Epithelial cell of esophagus (primary cell): ENCODE results near the gene SLC4A8.
A peak's percentile ranks its signal among the peaks of the same experiment; 100 is the strongest.

ENCODE experiments used
- DNase-seq: peaks from one replicate; pipeline ENCODE4 v3.0.0; 2010; ENCODE audit warnings: low read depth
- H3K4me3 ChIP-seq: 2 replicates; pipeline ENCODE4 v1.5.1; 2011; ENCODE audit warnings: mild to moderate bottlenecking, low read length, control low read depth
- TF ChIP-seq, protein P1 (sequence below): IDR thresholded peaks from 2 replicates; pipeline ENCODE4 v1.5.1; 2011; ENCODE audit warnings: low read depth, mild to moderate bottlenecking, low read length, control low read depth, inconsistent platforms; ENCODE audit not compliant: insufficient read depth; ENCODE audit errors: missing control alignments

SLC4A8 gene

GRCh38 chr12:51390457-51390856 lies 34.2 kb upstream of the SLC4A8 start:
- peak; percentile 62 for DNase-seq
- peak overlapping the region; percentile 50 for H3K4me3 ChIP-seq
- TF ChIP-seq, protein P1, sequence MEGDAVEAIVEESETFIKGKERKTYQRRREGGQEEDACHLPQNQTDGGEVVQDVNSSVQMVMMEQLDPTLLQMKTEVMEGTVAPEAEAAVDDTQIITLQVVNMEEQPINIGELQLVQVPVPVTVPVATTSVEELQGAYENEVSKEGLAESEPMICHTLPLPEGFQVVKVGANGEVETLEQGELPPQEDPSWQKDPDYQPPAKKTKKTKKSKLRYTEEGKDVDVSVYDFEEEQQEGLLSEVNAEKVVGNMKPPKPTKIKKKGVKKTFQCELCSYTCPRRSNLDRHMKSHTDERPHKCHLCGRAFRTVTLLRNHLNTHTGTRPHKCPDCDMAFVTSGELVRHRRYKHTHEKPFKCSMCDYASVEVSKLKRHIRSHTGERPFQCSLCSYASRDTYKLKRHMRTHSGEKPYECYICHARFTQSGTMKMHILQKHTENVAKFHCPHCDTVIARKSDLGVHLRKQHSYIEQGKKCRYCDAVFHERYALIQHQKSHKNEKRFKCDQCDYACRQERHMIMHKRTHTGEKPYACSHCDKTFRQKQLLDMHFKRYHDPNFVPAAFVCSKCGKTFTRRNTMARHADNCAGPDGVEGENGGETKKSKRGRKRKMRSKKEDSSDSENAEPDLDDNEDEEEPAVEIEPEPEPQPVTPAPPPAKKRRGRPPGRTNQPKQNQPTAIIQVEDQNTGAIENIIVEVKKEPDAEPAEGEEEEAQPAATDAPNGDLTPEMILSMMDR = no peak

DNA sequence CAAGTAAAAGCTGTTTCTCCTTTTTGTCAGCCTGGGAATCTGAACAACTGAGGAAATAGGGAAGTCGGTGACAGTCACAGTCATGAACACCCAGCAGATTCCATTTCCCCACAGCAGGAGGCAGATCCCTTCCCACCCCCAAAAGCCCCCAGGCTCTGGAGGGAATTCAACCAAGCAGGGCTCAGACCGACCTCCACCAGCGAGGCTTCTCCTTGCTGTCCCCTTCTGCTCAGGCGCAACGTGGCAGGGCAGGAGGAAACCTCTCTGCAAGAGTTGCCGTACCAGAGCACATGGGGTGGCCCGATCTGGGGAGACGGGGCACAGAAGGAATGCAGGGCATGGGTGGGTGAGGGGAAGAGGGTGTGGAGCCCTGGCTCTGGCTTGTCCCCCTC lies 33.7 kb upstream of the SLC4A8 start:
- peak overlapping the region; percentile 50 for H3K4me3 ChIP-seq
- DNase-seq = no peak
- TF ChIP-seq, protein P1 = no peak

- peak within 1 kb of the TSS; percentile 50 for H3K4me3 ChIP-seq
- TF ChIP-seq, protein P1 = no peak
- peak; percentile 67 for DNase-seq
Observed at GRCh38 chr12:51391283-51392123, 33.1 kb upstream of the SLC4A8 start, which contains the start of gene GALNT6. TSS of gene GALNT6 (minus strand) at chr12:51391406. CDS start at chr12:51379781, 11,625 bp downstream.

DNA sequence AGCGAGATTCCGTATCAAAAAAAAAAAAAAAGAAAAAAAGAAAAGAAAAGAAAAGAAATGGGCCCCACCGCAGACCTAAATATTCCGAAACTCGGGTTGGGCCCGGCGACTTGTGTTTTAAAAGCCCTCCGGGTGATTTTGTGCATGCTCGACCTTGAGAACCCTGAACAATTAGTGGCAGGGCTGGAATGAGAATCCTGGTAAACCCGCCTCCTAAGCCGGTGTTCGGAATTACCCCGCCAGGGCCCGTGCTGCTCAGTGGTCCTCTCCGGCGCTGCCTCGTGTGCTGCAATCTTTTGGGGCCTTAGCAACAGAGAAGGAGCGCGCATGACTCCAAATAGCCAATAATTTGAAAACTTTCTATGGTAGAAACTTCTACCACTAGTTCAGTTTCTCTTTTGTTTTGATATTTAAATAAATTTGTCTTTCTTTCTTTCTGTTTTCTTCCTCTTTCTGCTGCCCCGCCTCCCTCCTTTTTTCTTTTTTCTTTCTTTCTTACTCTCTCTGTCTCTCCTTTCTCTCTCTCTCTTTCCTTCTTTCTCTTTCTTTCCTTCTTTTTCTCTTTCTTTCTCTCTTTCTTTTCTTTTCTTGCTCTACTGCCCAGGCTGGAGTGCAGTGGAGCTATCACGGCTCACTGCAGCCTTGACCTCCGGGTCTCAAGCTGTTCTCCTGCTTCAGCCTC lies 31.9 kb upstream of the SLC4A8 start:
- peak; percentile 53 for DNase-seq
- peak overlapping the region; percentile 50 for H3K4me3 ChIP-seq
- TF ChIP-seq, protein P1 = no peak

DNA sequence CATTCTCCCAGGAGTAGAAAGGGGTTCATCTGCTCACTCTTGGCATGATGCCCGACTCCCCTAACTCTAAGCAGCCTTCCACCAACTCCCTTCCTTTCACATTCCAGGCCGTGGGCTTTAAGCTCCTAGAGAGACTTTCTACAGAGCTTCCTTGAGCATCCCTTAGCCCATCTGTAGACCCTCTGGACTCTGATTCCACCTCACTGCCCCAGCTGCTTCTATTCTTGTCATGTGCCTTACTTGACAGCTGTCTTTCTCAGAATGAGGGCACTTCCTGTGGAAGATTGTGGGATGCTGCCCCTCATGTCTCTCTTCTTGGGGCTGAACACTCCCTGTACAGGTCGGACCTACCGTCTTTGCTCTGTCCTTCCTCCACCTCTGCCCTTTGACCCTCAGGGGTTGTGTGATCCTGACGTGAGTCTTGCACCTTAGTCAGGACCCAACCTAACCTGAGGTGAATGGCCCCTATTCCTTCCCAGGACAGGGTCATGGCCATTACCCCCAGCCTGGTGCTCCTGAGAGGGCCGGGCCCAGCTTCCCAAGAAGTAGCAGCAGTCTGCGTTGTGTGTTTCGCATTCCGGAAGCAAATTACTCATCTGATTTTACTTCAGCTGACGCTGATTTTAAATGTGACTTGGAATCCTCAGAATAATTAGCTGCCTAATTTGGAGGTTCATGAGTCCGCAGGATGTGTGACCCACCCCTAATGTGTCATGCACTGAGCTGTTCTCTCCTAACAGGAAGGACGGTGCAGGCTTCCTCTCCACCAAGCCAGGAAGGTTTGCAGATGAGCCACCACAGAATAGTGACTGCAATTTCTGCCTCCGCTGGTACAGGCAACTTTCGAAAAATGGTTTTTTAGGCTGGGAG lies 30.7 kb upstream of the SLC4A8 start:
- TF ChIP-seq, protein P1 = no peak
- H3K4me3 ChIP-seq = no peak overlapping the region
- peak; percentile 99 for DNase-seq
